ENCODE results near the gene FXYD6.

DNA sequence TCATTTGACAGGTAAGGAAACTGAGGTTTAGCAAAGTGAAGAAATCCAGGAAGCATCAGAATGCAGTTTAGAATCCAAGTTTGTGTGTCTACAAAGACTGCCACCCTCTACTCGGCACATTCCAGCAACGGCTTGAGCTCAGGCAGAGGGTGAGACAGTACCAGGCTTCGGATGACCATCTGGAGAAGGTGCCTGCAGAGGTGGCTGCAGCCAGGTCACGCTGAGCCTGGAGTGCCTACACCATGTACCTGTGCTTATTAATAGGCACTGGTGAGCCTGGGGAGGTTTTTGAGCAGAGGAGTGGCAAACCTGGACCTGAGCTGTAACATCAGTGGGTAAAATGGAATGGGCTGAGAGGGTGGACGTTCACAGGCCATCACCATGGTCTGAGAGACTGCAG, 4.7 kb downstream of the FXYD6 start:
- TF ChIP-seq, protein P1, sequence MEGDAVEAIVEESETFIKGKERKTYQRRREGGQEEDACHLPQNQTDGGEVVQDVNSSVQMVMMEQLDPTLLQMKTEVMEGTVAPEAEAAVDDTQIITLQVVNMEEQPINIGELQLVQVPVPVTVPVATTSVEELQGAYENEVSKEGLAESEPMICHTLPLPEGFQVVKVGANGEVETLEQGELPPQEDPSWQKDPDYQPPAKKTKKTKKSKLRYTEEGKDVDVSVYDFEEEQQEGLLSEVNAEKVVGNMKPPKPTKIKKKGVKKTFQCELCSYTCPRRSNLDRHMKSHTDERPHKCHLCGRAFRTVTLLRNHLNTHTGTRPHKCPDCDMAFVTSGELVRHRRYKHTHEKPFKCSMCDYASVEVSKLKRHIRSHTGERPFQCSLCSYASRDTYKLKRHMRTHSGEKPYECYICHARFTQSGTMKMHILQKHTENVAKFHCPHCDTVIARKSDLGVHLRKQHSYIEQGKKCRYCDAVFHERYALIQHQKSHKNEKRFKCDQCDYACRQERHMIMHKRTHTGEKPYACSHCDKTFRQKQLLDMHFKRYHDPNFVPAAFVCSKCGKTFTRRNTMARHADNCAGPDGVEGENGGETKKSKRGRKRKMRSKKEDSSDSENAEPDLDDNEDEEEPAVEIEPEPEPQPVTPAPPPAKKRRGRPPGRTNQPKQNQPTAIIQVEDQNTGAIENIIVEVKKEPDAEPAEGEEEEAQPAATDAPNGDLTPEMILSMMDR (IDR thresholded peaks at IDR 0.05 in 4 of 5, conservative IDR thresholded peaks at IDR 0.05 in 1 of 5): no peak
- no peak for TF ChIP-seq POLR2A (IDR thresholded peaks at IDR 0.05)

All from gastrocnemius medialis (tissue), 4 donors.